ENCODE results near the gene NCBP2L.
"Not testable (repeated sequence)": the region's sequence is repeated elsewhere in the genome, so short reads cannot be mapped to it uniquely, and the experiment has no call there.

The NCBP2L gene

GRCh38 chrX:107776649-107777535 lies 641 bp upstream of the NCBP2L start:
- peak; percentile 59 to 93 (median 82) for DNase-seq
- intact Hi-C loops (cut with DNase I), result loop anchor here (5.0 to 10.0 kb wide), 3 partner anchors 52 to 122 kb away; no protein-coding TSS in a partner anchor

DNA sequence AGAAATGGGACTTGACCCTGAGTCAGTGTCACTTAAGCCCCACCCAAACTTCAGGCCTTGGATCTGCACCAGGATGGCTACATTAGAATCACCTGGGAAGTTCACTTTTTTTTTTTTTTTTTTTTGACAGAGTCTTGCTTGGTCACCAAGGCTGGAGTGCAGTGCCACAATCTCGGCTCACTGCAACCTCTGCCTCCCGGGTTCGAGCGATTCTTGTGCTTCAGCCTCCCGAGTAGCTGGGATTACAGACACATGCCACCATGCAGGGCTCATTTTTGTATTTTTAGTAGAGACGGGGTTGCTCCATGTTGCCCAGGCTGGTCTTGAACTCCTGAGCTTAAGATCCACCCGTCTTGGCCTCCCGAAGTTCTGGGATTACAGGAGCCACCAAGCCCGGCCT lies 3.0 kb downstream of the NCBP2L start:
- no peak for DNase-seq
- intact Hi-C loops (cut with DNase I), result no loop called here

DNA sequence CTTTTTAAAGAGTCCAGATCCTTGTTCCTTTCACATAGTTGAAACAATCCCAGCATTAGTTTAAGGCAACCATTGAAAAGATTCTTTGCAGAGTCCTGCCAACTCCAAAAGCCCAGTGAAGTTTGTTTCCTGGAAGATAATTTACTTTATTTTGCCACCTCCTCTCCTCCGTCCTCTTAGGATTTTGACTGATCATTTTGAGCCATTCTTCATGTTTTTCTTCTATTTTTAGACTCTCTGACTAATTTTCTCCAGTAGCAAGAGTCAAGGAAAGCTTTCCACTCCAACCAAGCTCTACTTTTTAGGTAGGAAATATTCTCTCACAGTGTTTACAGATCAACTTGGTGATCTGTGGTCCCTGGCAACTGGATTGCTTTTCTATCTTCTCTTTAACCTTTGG lies 10.3 kb downstream of the NCBP2L start:
- DNase-seq, result no peak
- intact Hi-C loops (cut with DNase I), result no loop called here

GRCh38 chrX:107804427-107804826 lies 26.9 kb downstream of the NCBP2L start:
- DNase-seq, result no peak
- intact Hi-C loops (cut with DNase I), result no loop called here

DNA sequence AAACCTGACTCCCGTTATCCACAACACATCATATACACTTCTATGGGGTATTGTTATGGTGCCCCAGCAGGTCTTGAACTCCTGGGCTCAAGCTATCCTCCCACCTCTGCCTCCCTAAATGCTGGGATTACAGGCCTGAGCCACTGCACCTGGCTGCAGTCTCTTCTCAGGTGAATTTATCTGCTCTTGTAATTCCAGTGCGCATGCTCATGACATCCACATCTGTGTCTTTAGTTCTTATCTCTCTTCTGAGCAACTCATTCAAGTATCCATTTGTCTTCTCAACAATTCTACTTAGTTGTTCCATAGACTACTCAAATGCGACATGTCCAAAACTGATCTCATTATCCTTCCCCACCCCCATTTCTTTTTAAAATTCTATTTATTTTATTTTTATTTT lies 27.6 kb downstream of the NCBP2L start:
- DNase-seq, result no peak
- intact Hi-C loops (cut with DNase I), result no loop called here

- intact Hi-C loops (cut with DNase I); DNase-seq: not testable (repeated sequence)
Measured at GRCh38 chrX:107810053-107810452, 32.5 kb downstream of the NCBP2L start.

DNA sequence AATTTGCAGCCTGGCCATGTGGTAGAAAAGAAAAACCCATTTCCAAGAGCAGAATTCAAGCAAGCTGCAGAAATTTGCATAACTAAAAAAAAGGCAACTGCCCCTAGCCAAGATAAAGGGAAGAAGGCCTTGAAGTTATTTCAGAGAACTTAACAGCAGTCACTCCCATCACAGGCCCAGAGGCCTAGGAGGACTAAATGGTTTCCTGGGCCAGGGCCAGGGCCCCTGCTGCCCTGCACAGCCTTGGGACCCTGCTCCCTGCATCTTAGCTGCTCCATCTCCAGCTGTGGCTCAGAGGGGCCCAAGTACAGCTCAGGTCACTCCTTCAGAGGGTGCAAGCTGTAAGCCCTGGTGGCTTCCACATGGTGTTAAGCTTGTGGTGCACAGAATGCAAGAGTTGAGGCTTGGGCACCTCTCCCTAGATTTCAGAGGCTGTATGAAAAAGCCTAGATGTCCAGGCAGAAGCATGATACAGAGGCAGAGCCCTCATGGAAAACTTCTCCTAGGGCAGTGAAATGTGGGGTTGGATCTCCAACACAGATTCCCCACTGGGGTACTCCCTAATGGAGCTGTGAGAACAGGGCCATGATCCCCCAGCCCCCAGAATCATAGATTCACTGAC lies 41.5 kb downstream of the NCBP2L start:
- intact Hi-C loops (cut with DNase I), result no loop called here

DNA sequence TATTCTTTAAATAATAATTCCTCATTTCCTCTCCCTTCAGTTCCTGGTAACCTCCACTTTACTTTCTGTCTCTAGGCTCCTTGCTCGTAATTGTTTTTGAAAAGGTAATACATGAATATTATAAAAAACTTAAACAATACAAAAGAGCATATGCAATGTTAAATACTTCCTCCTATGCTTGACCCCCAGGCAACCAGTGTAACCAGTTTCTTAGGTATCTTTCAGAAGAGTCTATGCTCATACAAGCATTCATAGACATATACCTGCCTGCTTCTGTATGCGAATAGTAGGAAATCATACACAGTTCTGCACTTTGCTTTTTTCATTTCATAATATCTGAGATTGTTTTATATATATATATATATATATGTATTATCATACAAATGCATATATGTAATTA lies 45.5 kb downstream of the NCBP2L start:
- no peak for DNase-seq
- intact Hi-C loops (cut with DNase I), result no loop called here

More for the DNA sequence above, 41.5 kb downstream of the NCBP2L start:
- no peak for DNase-seq

GRCh38 chrX:107823456-107823855 lies 45.9 kb downstream of the NCBP2L start:
- intact Hi-C loops (cut with DNase I), result no loop called here
- no peak for DNase-seq

DNA sequence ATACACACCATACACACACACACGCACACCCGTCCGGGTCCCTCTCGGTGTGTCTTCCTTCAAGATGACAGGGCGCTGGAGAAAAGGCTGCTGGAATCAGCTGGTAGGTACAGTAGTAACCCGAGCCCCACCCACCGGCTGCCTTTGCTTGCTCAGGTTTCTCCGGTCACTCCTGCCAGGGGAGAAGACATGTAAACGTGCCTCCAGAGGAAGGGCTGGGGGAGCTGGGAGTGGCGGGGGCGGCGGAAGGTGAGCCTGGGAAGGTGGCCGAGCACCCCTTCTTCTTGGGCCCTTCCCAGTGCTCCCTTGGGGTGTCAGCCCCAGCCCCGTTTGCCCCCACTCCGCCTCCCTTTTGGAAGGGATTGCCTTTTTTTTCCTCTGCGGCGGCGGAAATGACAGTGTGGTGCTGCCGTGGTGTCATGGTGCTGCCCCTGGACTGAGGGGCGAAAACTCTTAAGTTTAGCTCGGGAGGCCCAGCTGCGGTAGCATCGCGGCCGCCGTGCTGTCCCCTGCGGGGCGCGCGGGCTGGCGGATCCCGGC lies 48.2 kb downstream of the NCBP2L start, which contains the start of gene MID2:
Gene MID2, plus strand, starts transcription at position 169 of the 540 bp plus-strand sequence. CDS start 561 bp downstream, outside the sequence.
- intact Hi-C loops (cut with DNase I), result no loop called here
- DNase-seq, result peak in 40 of 42 donors; percentile 2 to 65 (median 28)

DNA sequence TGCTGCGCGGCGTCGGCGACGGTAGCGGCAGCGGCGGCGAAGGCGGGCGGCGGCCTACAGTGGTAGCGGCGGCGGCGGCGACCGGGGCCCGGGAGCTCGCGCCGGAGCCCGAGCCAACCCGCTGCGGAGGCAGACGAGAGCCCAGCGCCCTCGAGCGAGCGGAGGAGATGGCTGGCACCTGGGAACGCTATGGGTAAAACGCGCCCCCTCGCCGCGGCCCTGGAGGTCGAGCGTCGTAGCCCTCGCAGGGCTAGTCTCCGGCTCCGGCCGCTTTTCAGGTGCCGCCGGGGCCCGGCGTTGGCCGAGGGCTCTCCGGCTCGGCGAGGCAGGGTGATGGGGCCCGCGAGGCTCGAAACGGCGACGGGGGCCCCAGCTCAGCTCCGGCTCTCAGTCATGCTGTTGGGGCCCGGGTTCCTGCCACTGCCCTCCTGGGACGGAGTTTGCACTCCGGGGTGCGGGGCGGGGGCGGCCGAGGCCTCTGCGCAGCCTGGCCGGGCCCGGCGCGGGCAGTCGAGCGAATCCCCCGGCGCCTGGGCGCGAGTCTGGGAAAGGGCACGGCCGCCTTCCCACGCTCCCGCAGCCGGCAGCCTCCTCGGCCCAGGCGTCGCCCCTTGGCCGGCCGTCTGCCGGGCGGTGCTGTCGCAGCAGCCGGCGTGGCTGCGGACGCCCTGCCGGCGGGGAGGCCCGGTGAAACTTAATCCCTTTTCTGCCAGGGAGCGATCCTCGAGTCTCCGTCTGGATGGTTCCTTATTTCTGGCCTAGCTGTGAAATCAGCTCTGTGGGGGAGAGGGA lies 48.9 kb downstream of the NCBP2L start:
- intact Hi-C loops (cut with DNase I), result no loop called here
- DNase-seq, result peak in 40 of 42 donors; percentile 1 to 75 (median 42)

- peak in 1 of 42 donors; percentile 6 for DNase-seq
Measured at GRCh38 chrX:107827030-107827831, 49.7 kb downstream of the NCBP2L start.

DNA sequence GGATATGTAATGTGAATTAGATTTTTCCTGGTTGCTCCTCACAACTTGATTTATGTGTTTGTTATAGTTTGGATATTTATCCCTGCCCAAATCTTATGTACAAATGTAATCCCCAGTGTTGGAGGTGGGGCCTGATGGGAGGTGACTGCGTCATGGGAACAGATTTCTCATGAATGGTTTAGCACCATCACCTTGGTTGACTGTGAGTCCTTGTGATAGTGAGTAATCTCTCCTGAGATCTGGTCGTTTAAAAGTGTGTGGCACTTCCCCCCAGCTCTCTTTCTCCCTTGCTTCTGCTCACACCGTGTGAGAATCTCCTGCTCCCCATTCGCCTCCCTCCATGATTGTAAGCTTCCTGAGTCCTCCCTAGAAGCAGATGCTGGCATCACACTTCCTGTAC lies 50.3 kb downstream of the NCBP2L start:
- no peak for DNase-seq
- intact Hi-C loops (cut with DNase I), result no loop called here

More at GRCh38 chrX:107827030-107827831, 49.7 kb downstream of the NCBP2L start:
- intact Hi-C loops (cut with DNase I), result no loop called here

DNA sequence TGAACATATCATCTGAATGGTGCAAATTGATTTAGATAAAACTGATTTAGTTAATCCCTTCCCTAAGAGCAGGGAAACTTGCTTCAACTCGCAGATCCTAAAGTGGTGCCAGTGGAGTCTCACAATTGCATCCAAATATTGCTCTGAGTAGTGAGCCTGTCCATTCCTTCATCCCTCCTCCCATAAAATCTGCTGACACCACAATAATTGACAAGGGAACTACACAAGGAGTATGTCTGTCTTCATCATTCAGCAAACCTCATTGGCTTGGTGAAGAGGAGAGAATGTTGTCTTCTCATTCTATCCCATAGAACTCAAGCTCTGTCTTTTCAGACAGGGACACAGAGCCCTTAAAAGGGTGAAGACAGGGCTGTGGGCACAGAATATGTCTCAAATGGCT lies 52.3 kb downstream of the NCBP2L start:
- no peak for DNase-seq
- intact Hi-C loops (cut with DNase I), result no loop called here

DNA sequence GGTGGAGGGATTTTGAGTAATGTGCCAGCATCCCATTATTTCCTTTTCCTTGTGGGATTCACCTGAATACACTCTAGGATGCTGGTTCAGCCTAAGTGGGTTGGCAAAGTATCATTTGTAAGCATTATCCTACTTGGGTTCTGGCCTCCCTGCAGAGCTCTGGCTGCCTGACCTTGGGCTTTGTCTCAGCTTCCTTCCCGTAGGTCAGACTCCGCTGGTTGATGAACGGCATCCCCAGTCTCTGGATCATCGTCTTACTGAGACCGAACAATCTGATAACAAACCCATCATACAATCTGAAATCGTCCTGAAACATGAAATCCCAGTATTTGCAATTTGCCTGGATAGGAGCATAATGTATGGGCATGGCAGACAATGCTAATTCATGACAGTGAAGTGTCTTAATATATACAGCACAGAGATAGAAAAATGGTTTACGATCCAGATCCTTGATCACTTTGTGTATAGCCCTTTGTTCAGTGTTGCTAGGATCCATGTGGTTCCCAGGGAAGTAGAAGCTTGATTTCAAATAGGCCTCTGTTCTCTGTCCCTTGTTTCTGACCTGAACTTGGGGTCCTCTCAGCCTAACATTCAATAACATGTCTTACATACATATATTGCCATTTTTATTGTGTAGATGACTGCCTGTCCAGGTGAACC lies 53.7 kb downstream of the NCBP2L start:
- no peak for DNase-seq
- intact Hi-C loops (cut with DNase I), result no loop called here

DNA sequence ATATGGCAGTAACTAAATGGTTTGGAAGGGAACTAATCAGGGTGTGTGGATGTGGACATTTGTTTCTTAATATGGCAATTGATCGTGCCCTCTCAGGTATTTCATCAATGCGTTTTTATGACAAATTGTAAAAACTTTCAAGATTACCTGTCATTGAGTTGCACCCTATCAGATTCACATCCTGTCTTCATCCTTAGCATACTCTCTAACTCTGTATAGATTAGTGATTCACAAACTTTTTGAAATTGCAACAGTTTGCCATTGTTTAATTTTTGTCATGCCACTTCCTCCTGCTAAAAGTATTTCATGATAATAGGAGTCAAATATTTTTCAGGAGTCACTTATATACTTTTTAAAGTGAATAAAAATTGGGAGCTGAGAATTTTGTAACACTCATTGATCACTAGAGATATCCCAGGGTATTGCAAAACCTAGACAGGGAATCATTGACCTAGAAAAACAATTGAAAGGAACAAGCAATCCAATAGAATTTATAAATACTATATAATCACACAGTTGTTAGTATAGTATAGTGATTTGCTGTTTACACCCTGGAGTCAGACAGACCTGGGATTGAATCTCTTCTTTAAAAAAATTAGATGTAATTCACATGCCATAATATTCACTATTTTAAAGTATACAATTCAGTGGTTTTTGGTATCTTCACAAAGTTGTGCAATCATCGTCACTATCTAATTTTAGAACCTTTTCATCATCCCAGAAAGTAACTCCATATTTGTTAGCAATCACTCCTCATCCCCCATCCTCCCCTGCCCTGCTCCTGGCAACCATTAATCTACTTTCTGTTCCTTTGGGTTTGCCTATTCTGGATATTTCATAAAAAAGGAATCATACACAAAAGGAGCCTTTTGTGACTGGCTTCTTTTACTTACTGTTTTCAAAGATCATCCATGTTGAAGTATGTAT lies 57.0 kb downstream of the NCBP2L start:
- DNase-seq, result no peak
- intact Hi-C loops (cut with DNase I), result no loop called here

- DNase-seq, result no peak
- intact Hi-C loops (cut with DNase I), result no loop called here
Measured at GRCh38 chrX:107836958-107837357, 59.4 kb downstream of the NCBP2L start.

Measured in head of caudate nucleus (tissue), 42 donors.